HK-2 (cell line): Measurements from ENCODE around the gene IL12RB1.

Experiments used
- DNase-seq: peaks from one replicate; pipeline ENCODE4 v3.0.0-alpha.2; 2018; ENCODE audit not compliant: unreplicated experiment

Gene IL12RB1

DNA sequence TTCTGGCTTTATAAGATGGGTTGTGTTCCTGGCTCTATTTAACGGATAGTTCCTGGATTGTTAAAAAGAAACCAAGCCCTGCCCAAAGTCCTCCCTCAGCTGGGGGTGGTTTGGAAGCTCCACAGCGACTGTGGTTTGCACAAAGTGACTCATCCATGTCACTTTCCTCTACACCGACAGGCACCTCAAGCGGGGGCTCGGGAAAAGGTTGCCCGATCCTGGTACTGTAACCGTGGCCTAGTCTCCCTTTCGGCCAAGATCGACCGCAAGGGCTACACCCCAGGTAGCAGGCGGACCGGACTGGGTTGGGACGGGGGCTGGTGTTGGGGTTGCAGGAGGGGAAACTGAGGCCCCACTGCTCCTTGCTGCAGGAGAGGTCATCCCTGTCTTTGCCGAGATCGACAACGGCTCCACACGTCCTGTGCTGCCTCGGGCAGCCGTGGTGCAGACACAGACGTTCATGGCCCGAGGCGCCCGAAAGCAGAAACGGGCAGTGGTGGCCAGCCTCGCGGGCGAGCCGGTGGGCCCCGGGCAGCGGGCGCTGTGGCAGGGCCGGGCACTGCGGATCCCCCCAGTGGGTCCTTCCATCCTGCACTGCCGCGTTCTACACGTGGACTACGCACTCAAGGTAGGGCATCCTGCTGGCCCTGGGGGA, 77.2 kb downstream of the IL12RB1 start:
- DNase-seq: peak; percentile 72
